ENCODE results near the gene SLC6A19.
"Not testable (repeated sequence)": the region's sequence is repeated elsewhere in the genome, so short reads cannot be mapped to it uniquely, and the experiment has no call there.

Gene SLC6A19

DNA sequence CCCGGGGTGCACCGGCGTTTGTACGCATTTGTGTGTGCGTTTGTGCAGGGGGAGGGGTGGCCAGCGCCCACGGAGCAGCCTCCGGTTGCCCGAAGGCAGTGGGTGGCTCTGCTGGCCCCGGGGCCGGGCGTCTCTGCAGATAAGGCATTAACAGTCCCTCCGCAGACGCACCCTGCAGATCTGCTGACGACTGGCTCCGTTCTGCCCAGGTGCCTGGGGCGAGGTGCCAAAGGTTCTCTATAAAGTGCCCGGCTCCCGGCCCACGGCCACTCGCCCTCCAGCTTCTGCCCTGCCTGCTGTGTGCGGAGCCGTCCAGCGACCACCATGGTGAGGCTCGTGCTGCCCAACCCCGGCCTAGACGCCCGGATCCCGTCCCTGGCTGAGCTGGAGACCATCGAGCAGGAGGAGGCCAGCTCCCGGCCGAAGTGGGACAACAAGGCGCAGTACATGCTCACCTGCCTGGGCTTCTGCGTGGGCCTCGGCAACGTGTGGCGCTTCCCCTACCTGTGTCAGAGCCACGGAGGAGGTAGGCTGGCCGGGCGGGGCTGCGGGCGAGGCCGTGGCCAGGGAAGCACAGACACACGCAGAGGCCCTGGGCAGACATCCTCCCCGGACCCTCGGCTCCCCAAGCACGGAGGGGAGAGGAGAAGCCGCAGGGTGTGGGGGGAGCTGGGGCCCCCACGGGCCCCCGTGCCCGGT lies at the start of gene SLC6A19:
Gene SLC6A19 (plus strand): TSS at position 269 of the 699 bp plus-strand sequence. CDS start 56 bp downstream, at position 325.
- no peak for DNase-seq

DNA sequence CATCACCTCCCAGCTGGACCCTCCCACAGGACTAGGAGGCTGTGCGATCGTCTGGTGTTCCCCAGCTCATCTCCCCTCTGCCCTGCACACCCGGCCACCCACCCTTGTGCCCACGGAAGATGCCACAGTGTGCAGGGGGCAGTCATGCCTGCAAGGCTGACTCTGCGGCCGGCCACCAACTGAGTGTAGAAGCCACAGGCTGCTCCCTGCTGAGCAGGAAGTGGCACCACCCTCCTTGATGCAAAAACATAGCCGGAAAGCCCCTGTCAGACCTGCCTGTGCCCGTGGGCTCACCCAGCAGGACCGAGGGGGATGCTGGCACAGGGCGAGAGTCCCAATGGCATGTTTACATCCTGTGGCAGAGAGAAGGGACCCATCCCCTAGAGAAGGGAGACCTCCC lies 49.2 kb upstream of the SLC6A19 start:
- no peak for DNase-seq
- in situ Hi-C loops (cut with MboI; ENCODE audit: low pct_unique_long_range_greater_than_20kb, low sequenced_read_pairs), result loop anchor here (25.0 kb wide), 2 partner anchors 215 to 485 kb away; no protein-coding TSS in a partner anchor

More for the DNA sequence above, at the start of gene SLC6A19:
- in situ Hi-C loops (cut with MboI; ENCODE audit: low pct_unique_long_range_greater_than_20kb, low sequenced_read_pairs), result no loop called here

- in situ Hi-C loops (cut with MboI; ENCODE audit: low pct_unique_long_range_greater_than_20kb, low sequenced_read_pairs), result loop anchor here (25.0 kb wide), 2 partner anchors 216 to 484 kb away; no protein-coding TSS in a partner anchor
- DNase-seq, result no peak
Observed at GRCh38 chr5:1152771-1153282, 48.6 kb upstream of the SLC6A19 start.

DNA sequence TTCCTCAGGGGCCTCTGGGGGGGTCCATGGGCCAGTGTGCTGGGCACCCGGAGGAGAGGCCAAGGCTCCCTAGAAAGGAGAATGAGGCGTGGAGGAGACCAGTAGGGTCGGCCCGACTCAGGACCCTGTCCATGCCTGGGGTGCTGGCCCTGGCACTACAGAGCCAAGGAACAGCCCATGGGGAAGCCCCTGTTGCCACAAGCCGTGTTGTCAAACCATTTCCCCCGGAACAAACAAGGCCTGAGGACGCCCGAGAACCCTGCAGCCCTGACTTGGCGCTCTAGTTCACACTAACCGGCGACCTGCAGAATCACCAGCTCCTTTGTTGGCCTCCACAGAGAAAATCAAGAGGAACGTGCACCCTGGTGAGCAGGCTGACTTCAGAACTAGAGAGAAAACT lies 48.0 kb upstream of the SLC6A19 start:
- DNase-seq, result no peak
- in situ Hi-C loops (cut with MboI; ENCODE audit: low pct_unique_long_range_greater_than_20kb, low sequenced_read_pairs), result loop anchor here (25.0 kb wide), 2 partner anchors 216 to 484 kb away; no protein-coding TSS in a partner anchor

- in situ Hi-C loops (cut with MboI; ENCODE audit: low pct_unique_long_range_greater_than_20kb, low sequenced_read_pairs), result loop anchor here (25.0 kb wide), 2 partner anchors 218 to 482 kb away; no protein-coding TSS in a partner anchor
- no peak for DNase-seq
Observed at GRCh38 chr5:1155191-1156032, 46.0 kb upstream of the SLC6A19 start.

GRCh38 chr5:1156033-1156753 lies 45.2 kb upstream of the SLC6A19 start:
- in situ Hi-C loops (cut with MboI; ENCODE audit: low pct_unique_long_range_greater_than_20kb, low sequenced_read_pairs), result loop anchor here (25.0 kb wide), 2 partner anchors 219 to 481 kb away; no protein-coding TSS in a partner anchor
- no peak for DNase-seq

- in situ Hi-C loops (cut with MboI; ENCODE audit: low pct_unique_long_range_greater_than_20kb, low sequenced_read_pairs), result loop anchor here (25.0 kb wide), 2 partner anchors 220 to 480 kb away; no protein-coding TSS in a partner anchor
- DNase-seq, result no peak
Observed at GRCh38 chr5:1156754-1157460, 44.5 kb upstream of the SLC6A19 start.

DNA sequence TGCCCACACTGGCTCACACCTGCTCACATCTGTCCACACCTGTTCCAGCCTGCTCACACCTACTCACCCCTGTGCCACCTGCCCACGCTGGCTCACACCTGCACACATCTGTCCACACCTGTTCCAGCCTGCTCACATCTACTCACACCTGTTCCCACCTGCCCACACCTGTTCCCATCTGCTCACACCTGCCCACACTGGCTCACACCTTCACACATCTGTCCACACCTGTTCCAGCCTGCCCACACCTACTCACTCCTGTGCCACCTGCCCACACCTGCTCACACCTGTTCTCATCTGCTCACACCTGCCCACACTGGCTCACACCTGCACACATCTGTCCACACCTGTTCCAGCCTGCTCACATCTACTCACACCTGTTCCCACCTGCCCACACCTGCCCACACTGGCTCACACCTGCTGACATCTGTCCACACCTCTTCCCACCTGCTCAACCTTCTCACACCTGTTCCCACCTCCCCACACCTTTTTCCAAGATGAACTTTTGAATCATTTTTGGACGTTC lies 43.9 kb upstream of the SLC6A19 start:
- in situ Hi-C loops (cut with MboI; ENCODE audit: low pct_unique_long_range_greater_than_20kb, low sequenced_read_pairs), result loop anchor here (25.0 kb wide), 2 partner anchors 220 to 480 kb away; no protein-coding TSS in a partner anchor
- not testable (repeated sequence) for DNase-seq

DNA sequence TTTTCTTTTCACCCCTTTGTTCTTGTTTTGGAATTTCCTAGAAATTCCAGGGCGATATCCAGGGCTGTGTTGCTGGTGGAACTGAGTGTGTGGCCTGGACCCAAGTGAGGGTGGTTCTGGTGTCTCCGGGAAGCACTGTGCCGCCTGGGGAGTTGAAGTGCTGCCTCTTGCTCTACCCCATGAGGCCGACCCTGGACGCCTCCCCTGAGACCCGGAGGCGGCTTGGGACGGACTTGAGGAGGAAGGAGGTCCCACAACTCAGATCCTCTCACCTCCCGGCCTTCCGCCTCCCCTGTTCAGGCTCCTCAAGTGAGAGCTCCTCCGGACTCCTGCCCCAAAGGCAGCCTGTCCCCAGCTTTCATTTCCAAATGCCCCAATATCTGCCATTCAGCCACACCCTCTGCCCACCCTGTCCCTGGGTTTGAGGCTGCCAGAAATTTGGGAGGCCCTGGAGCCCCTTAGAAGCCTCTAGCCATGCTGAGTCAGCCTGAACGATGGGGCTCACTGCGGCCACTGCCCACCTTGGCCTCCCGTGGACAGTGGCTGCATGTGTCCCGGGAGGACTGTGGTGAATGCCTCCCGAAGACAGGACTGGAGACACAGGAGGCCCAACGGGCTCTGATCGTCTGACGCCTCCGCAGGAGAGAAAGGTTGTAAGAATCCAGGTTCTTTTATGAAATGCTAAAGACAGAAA lies 42.6 kb upstream of the SLC6A19 start:
- in situ Hi-C loops (cut with MboI; ENCODE audit: low pct_unique_long_range_greater_than_20kb, low sequenced_read_pairs), result loop anchor here (25.0 kb wide), 2 partner anchors 221 to 479 kb away; no protein-coding TSS in a partner anchor
- DNase-seq, result no peak

DNA sequence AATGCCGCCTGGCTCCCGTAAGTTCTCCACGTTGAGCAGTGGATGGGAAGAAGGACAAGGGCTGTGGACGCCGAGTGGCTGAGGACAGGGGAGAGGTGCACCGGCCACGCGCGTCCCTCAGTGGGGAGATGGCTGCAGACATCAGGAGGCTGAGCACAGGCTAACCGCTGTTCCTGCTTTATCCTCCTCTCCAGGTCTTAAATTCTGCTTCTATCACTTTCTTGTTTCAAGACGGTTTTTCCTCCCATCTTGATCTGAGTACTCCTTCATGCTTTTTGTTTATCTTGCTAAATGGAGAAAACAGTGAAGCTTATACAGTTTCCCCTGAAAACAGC lies 42.1 kb upstream of the SLC6A19 start:
- in situ Hi-C loops (cut with MboI; ENCODE audit: low pct_unique_long_range_greater_than_20kb, low sequenced_read_pairs), result loop anchor here (25.0 kb wide), 2 partner anchors 222 to 478 kb away; no protein-coding TSS in a partner anchor
- DNase-seq, result no peak

- in situ Hi-C loops (cut with MboI; ENCODE audit: low pct_unique_long_range_greater_than_20kb, low sequenced_read_pairs), result loop anchor here (25.0 kb wide), 2 partner anchors 223 to 477 kb away; no protein-coding TSS in a partner anchor
- no peak for DNase-seq
Observed at GRCh38 chr5:1159774-1160406, 41.5 kb upstream of the SLC6A19 start.

- in situ Hi-C loops (cut with MboI; ENCODE audit: low pct_unique_long_range_greater_than_20kb, low sequenced_read_pairs), result loop anchor here (25.0 kb wide), 2 partner anchors 224 to 476 kb away; no protein-coding TSS in a partner anchor
- DNase-seq, result no peak
Observed at GRCh38 chr5:1161108-1161832, 40.1 kb upstream of the SLC6A19 start.

GRCh38 chr5:1161833-1162229 lies 39.6 kb upstream of the SLC6A19 start:
- DNase-seq, result no peak
- in situ Hi-C loops (cut with MboI; ENCODE audit: low pct_unique_long_range_greater_than_20kb, low sequenced_read_pairs), result loop anchor here (25.0 kb wide), 2 partner anchors 225 to 475 kb away; no protein-coding TSS in a partner anchor

DNA sequence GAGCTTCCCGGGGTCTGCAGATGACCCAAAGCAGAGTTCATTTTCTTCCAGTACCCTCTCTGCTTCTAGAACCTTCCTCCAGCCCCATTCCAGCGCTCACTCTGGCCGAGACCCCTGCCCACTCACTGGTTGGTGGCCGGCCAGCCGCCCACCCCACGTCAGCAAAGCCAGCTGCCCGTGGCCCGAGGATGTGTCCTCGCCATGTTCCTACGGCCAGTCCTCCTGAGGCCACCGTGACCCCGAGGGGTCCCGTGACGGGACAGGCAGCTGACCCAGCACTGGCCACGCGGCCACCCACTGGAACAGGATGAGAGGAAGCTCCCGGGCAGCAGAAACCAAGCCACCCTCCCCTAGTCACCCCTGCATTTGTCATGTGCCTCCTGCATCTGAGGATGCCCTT lies 39.1 kb upstream of the SLC6A19 start:
- no peak for DNase-seq
- in situ Hi-C loops (cut with MboI; ENCODE audit: low pct_unique_long_range_greater_than_20kb, low sequenced_read_pairs), result loop anchor here (25.0 kb wide), 2 partner anchors 225 to 475 kb away; no protein-coding TSS in a partner anchor

DNA sequence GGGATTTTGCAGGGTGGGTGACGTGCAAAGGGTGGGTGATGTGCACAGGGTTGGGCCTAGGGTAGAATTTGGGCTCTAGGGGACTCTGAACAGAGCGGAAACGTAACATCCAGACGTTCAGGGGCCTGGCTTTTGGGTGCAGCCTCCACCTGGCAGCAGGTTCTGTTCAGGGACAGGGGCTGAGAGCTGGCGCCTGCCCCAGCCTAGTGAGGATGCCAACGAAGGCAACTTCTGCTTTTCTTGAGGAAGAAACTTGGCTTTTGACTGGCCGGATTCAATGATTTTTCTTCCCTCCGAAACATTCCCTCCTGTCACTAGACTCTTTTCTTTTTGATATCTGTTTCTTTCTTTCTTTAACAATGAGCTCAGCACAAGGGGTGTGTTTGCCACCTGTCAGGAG lies 38.6 kb upstream of the SLC6A19 start:
- DNase-seq, result peak; percentile 25
- in situ Hi-C loops (cut with MboI; ENCODE audit: low pct_unique_long_range_greater_than_20kb, low sequenced_read_pairs), result loop anchor here (25.0 kb wide), 2 partner anchors 225 to 475 kb away; no protein-coding TSS in a partner anchor

DNA sequence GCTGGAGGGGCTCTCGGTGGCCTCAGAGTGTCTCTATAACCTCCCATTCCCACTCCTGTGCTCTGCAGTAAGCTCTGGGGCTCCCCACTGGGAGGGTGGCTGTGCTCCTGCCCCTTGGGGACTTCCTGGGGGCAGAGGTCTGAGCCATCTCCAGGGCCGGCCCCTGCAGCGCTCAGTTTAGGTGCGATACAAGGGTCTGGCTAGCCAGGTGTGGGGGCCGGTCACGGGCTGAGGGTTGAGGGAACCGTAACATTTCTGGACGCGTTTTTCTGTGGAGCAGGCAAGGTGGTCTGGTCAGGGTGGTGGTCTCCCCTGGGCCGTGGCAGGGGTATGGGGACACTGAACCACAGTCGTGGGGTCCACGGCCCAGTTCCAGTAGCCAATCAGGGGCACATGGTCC lies 38.0 kb upstream of the SLC6A19 start:
- no peak for DNase-seq
- in situ Hi-C loops (cut with MboI; ENCODE audit: low pct_unique_long_range_greater_than_20kb, low sequenced_read_pairs), result loop anchor here (25.0 kb wide), 2 partner anchors 226 to 474 kb away; no protein-coding TSS in a partner anchor
